Activated T-helper 2 cell treated with anti-CD3 and anti-CD28 coated beads, Interferon-gamma antibody, Interleukin-2, Interleukin-4, amounts not matched to agents 10 μg/mL and 5 μg/mL and 100 μg/mL, durations not matched to agents 14 hours and 24 hours and 36 hours (primary cell): ENCODE data around the gene LRBA. TPM values are rescaled to one million over a fixed set of nuclear protein-coding genes. Genes with fewer than 3 reads are reported as not detected.

ENCODE experiments used
- DNase-seq: peaks from one replicate; pipeline ENCODE4 v3.0.0; 2021; ENCODE audit warnings: low spot score
- H3K27ac Mint-ChIP-seq: one replicate; pipeline ENCODE4 v1.8.0; 2021; ENCODE audit warnings: mixed read lengths
- H3K27me3 Mint-ChIP-seq: one replicate; pipeline ENCODE4 v1.8.0; 2021; ENCODE audit warnings: low read depth, mixed read lengths
- H3K36me3 Mint-ChIP-seq: one replicate; pipeline ENCODE4 v1.8.0; 2021; ENCODE audit warnings: low read depth, mixed read lengths
- H3K4me1 Mint-ChIP-seq: one replicate; pipeline ENCODE4 v1.8.0; 2021; ENCODE audit warnings: low read depth, mixed read lengths
- H3K4me3 Mint-ChIP-seq: one replicate; pipeline ENCODE4 v1.8.0; 2021; ENCODE audit warnings: low read depth, mild to moderate bottlenecking, moderate library complexity, mixed read lengths
- H3K9me3 Mint-ChIP-seq: one replicate; pipeline ENCODE4 v1.8.0; 2021; ENCODE audit warnings: mixed read lengths
- intact Hi-C: fragments of 100-400 bp; cut with micrococcal nuclease; formaldehyde crosslinking; loops from one replicate; pipeline ENCODE4 v1.15.1; 2023
- total RNA-seq: library from RNA; stranded (reverse); gene quantifications from 2 replicates; pipeline ENCODE4 v1.2.3, GENCODE V29; 2022

The LRBA gene
- total RNA-seq, 1 donor from 2014 or later = 46.4 TPM

DNA sequence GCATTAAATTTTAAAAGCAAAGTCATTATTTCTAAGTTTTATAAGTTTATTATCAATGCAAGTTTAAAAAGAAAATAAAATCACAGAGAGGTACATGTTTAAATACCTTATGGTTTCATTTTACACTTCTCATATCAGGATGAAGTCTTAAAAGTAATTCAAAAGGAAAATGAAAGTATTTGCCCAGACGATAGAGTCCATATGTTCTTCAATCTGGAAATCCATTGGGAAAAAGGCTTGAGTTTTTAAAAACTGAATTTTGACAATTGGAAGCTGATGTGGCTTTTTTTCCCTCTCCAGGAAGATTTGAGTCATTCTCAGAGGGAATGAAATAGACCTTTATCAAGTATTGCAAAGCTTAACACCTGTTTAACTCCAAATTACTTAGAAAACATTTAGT is 396.0 kb downstream of the LRBA start:
- H3K4me1 Mint-ChIP-seq = no peaks in the 10 kb centered on the region
- no peaks in the 10 kb centered on the region for H3K27me3 Mint-ChIP-seq
- no peak for DNase-seq
- H3K9me3 Mint-ChIP-seq = no peaks in the 10 kb centered on the region
- intact Hi-C loops = no loop called here
- H3K27ac Mint-ChIP-seq = no peak overlapping the region
- H3K4me3 Mint-ChIP-seq = no peak overlapping the region
- H3K36me3 Mint-ChIP-seq = peaks cover 2% of the 10 kb centered on the region

DNA sequence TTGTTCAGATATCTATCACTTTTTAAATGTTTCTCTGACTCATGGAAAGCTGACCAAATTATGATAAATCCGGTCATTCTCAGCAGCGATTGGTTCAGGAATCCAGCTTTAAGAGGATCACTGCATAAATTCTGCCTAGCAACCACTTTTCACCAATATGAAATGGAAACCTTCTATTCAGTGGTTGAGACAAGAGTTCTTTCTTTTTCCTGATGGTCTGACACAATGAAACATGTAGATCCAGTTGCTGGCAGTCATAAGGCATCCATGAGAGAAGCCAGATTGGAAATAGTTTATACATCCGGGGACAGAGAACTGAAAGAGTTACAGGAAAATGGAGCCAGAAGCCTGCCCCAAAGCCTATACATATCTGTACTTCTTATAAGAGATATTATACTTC is 406.0 kb downstream of the LRBA start:
- no peaks in the 10 kb centered on the region for H3K27me3 Mint-ChIP-seq
- no peak for DNase-seq
- no peak overlapping the region for H3K4me3 Mint-ChIP-seq
- H3K4me1 Mint-ChIP-seq = no peaks in the 10 kb centered on the region
- no peaks in the 10 kb centered on the region for H3K36me3 Mint-ChIP-seq
- H3K9me3 Mint-ChIP-seq = no peaks in the 10 kb centered on the region
- no peak overlapping the region for H3K27ac Mint-ChIP-seq
- intact Hi-C loops = no loop called here

DNA sequence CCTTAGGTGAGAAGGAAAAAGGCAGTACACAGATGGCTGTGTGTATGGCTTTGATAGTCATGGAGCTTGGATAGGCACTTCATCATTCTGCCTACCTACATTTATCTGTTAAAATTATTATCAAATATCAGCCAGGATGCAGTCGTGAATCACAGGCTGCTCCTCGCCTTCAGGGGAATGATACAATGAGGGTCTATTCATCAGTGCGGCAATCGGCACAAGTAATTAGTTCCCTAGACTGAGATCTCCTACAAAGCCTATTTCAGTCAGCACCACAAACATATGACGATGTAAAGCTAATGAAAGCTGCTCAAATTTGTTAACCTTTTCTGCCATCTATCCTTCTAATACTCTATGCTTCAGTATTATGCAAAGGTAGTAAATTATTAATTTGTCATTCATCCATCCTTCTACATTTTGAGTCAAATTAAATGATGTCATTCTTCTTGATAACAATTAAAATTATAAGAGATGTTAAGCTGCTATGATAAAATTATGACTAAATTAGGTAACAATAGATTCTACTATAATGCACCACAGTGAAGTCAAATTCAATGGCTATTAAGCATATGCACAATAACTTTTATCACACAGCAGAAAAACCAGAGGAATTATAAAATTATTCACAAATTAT is 414.2 kb downstream of the LRBA start:
- no peak overlapping the region for H3K27ac Mint-ChIP-seq
- peaks cover 9% of the 10 kb centered on the region for H3K36me3 Mint-ChIP-seq
- intact Hi-C loops = no loop called here
- no peak for DNase-seq
- no peaks in the 10 kb centered on the region for H3K9me3 Mint-ChIP-seq
- no peak overlapping the region for H3K4me3 Mint-ChIP-seq
- H3K4me1 Mint-ChIP-seq = no peaks in the 10 kb centered on the region
- H3K27me3 Mint-ChIP-seq = no peaks in the 10 kb centered on the region

DNA sequence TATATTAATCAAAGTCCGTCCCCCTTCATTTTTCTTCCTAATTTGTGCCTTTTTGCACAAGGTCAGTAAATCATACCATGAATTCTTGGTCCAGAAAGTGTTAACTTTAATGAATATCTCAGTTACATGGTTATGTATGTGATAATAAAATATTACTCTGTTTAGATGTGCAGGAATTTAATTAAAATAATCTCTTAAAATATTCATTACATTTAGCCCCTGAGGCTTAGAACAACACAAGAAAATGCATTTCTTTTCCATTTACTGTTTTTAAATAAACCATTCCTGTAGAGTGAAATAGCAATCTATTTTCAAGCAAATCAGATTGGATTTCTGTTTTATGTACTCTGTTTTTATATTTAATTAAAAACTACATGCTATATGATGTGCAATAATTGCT is 415.5 kb downstream of the LRBA start:
- intact Hi-C loops = no loop called here
- Mint-ChIP-seq H3K9me3 (no peaks in the 10 kb centered on the region), H3K4me1 (no peaks in the 10 kb centered on the region), H3K4me3 (no peak overlapping the region), H3K27ac (no peak overlapping the region), H3K27me3 (no peaks in the 10 kb centered on the region), H3K36me3 (peaks cover 9% of the 10 kb centered on the region)
- DNase-seq = no peak

DNA sequence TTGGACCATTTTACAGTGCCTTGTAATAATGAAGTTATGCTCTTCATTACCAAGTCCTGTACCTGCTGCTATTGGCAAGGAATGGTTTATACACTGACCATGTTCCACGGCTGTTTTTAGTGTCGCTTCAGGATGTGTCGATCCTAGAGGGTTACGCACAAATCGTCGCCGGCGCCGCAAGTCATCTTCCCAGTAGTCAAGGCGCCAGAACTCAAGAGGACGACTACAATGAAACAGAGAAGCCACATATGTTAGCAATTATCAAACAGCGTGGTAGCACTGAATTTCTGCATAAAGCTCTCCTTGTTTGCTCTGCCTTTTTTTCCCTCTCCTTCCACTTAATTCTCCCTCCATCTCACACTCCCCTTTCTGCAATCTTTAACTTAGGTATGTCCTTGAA is 416.2 kb downstream of the LRBA start:
- Mint-ChIP-seq H3K27me3 (no peaks in the 10 kb centered on the region), H3K4me3 (no peak overlapping the region), H3K36me3 (peaks cover 9% of the 10 kb centered on the region), H3K27ac (no peak overlapping the region), H3K4me1 (no peaks in the 10 kb centered on the region), H3K9me3 (no peaks in the 10 kb centered on the region)
- intact Hi-C loops = no loop called here
- no peak for DNase-seq

DNA sequence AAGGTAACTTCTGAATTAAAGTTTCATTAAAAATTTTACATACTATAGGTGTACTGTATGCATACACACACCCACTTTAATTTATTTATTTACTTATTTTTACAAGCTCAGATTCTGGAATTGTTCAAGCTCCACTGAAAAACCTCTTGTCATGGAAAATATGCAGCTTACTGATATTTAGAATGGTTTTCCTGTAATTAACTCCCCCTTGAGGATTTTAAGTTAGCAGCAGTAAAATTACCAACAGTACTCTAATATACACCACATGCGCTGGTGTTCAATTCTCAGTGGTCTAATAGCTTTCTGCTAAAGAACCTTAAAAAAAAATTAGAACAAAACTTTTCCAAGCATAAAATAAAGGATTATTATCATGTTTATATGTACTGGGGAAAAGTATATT is 421.1 kb downstream of the LRBA start:
- intact Hi-C loops = no loop called here
- no peak for DNase-seq
- no peak overlapping the region for H3K4me3 Mint-ChIP-seq
- H3K9me3 Mint-ChIP-seq = no peaks in the 10 kb centered on the region
- H3K27me3 Mint-ChIP-seq = no peaks in the 10 kb centered on the region
- peaks cover 6% of the 10 kb centered on the region for H3K36me3 Mint-ChIP-seq
- no peak overlapping the region for H3K27ac Mint-ChIP-seq
- H3K4me1 Mint-ChIP-seq = no peaks in the 10 kb centered on the region

DNA sequence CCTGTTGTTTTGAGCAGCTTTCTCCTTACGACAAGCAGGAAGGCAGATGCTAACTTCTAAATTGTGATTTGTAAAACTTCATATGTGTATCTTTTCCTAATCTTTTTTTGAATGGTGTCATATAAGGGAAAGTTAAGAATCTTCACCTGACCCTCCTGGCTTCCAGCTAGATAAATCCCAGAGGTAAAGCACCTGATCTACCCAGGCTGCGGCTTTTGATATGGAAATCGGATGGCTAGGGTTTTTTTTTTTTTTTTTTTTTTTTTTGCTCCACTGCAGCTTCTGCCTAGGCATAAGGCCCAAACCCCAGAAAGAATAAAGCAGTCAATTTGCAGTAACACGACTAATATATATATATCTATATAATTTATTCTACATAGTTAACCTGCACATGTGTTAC is 423.2 kb downstream of the LRBA start:
- Mint-ChIP-seq H3K27ac (no peak overlapping the region), H3K4me3 (no peak overlapping the region), H3K4me1 (no peaks in the 10 kb centered on the region), H3K36me3 (no peaks in the 10 kb centered on the region), H3K9me3 (no peaks in the 10 kb centered on the region), H3K27me3 (no peaks in the 10 kb centered on the region)
- intact Hi-C loops = no loop called here
- DNase-seq = no peak

DNA sequence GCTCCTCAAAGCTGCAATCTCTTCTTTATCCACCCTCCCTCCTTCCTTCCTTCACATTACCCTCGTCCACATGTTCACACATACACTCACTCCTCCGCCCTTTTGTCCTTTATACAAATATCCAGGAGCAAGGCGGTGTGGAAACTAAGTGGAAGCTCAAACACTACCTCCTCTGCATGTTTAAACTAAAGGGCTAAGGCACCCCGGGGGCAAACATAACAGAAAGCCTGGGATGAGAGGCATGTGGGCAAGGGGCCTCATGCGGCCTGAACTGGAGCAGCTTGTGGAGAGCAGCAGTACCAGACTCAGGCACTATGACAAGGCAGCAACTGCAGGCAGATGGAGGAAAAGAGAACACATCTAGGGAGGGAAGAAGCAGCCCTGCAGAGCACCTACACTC is 423.7 kb downstream of the LRBA start:
- intact Hi-C loops = no loop called here
- Mint-ChIP-seq H3K4me1 (no peaks in the 10 kb centered on the region), H3K9me3 (no peaks in the 10 kb centered on the region), H3K36me3 (peaks cover under 1% of the 10 kb centered on the region), H3K27ac (no peak overlapping the region), H3K4me3 (no peak overlapping the region), H3K27me3 (no peaks in the 10 kb centered on the region)
- no peak for DNase-seq

DNA sequence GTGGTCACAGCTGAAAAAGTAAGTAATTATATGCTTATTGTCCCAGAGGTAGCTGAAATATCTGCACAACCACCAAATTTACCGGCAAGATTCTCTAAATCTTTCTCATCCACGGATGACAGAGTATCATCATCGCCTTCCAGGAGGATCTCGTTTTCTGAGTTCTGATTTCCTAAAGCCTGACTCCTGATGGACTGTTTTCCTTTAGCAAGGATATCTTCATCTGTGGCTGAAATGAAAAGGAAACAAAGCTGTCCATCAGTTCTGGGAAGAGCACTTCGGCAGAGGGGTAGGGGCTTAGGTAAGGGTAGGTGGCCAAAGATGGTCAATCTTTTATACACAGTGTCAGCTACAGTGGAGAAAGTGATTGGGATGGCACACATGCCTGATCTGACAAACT is 424.5 kb downstream of the LRBA start:
- no peak overlapping the region for H3K27ac Mint-ChIP-seq
- no peaks in the 10 kb centered on the region for H3K27me3 Mint-ChIP-seq

DNA sequence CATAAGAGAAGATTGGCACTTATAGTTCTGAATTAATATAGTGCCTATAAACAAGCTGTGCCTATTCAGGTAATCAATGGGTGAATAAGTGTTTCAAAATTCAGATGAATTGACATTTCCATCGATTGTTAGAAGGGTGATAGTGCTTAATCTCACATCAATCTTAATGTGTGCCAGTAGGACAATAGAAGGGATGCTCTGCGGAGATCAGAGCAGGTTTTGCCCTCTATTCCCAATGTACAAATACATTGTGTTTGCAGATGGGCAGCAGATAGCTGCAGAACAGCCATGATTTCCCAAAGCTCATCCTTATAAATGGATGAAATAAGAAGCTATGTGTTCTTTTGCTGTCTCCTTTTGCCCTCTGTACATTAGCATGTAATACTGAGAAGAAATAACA is 425.9 kb downstream of the LRBA start:
- Mint-ChIP-seq H3K27me3 (no peaks in the 10 kb centered on the region), H3K27ac (no peak overlapping the region), H3K36me3 (peaks cover 9% of the 10 kb centered on the region), H3K9me3 (no peaks in the 10 kb centered on the region), H3K4me1 (no peaks in the 10 kb centered on the region), H3K4me3 (no peak overlapping the region)
- intact Hi-C loops = no loop called here
- DNase-seq = no peak

More for the DNA sequence above, 424.5 kb downstream of the LRBA start:
- intact Hi-C loops = no loop called here
- Mint-ChIP-seq H3K4me3 (no peak overlapping the region), H3K9me3 (no peaks in the 10 kb centered on the region), H3K4me1 (no peaks in the 10 kb centered on the region), H3K36me3 (peaks cover 4% of the 10 kb centered on the region)
- DNase-seq = no peak

DNA sequence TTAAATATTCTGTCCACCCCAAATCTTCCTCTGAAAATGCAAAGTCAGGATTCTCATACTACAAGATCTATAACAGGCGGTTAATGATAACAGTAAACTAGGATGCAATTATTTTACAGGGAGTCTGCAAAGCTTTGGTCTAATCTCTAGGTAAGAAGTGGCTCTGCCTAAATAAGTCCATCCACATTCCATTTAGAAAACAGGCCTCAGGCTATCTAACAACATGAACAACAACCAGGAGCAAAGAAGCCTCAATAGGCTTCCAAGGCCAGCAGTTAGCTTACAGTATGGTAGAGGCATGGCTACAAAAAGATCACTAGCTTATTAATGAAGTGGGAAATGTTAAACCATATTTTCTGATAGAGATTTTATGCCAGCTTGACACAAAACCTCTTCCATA is 426.8 kb downstream of the LRBA start:
- H3K4me3 Mint-ChIP-seq = no peak overlapping the region
- no peaks in the 10 kb centered on the region for H3K4me1 Mint-ChIP-seq
- H3K27me3 Mint-ChIP-seq = no peaks in the 10 kb centered on the region
- H3K9me3 Mint-ChIP-seq = no peaks in the 10 kb centered on the region
- no peak for DNase-seq
- no peak overlapping the region for H3K27ac Mint-ChIP-seq
- intact Hi-C loops = no loop called here
- peaks cover 18% of the 10 kb centered on the region for H3K36me3 Mint-ChIP-seq

DNA sequence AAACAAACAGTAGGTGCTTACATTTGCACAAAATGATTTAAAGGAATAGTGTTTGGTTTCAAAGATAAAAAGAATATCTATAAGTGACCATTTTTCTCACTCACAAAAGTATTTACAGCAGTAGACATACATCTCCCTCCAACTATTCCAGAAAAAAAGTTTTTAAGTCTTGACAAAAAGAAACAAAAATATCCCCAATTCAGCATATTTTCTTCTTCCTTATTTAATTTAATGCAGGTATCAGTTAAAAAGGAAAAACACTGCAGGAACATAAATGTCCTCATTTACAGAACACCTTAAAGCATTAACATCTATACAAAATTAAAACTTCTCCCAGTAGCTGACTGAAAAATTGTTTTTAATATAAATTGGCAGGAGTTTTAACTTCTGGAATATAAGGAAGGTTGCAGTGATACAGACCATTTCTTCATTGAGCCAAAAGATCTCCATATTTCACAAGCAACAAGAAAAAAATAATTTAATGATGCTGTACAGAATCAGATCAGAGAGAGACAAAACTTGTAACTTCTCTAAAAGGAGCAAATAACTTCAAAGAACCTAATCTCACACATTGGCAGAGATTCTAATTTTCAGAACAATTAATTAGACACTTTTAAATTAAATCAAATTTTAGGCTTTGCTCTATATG is 428.8 kb downstream of the LRBA start:
- Mint-ChIP-seq H3K36me3 (peaks cover 35% of the 10 kb centered on the region), H3K27ac (no peak overlapping the region)

DNA sequence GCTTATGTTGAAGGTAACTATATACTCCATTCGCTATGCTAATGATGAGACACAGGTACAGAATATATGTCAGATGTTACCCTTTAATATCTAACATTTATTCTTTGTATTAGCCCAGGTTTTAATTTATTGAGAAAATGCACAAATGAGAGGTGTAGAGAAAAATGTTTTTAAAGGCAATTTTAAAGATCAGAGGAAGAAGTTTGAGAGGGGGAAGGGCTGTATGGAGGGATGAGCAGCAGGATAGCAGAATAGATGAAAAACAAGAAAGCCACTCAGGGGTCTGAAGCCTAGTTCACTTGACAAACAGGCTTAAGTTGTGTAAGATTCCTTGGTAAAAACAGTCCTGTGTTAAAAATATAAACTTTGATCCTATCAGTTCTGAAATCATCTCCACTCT is 429.5 kb downstream of the LRBA start:
- intact Hi-C loops = no loop called here
- H3K27ac Mint-ChIP-seq = no peak overlapping the region
- no peaks in the 10 kb centered on the region for H3K9me3 Mint-ChIP-seq
- no peaks in the 10 kb centered on the region for H3K4me1 Mint-ChIP-seq
- H3K27me3 Mint-ChIP-seq = no peaks in the 10 kb centered on the region
- peaks cover 35% of the 10 kb centered on the region for H3K36me3 Mint-ChIP-seq
- DNase-seq = no peak
- H3K4me3 Mint-ChIP-seq = no peak overlapping the region

More for the DNA sequence above, 428.8 kb downstream of the LRBA start:
- no peaks in the 10 kb centered on the region for H3K27me3 Mint-ChIP-seq
- DNase-seq = no peak
- intact Hi-C loops = no loop called here
- H3K4me1 Mint-ChIP-seq = no peaks in the 10 kb centered on the region
- H3K9me3 Mint-ChIP-seq = no peaks in the 10 kb centered on the region
- no peak overlapping the region for H3K4me3 Mint-ChIP-seq
